KMS-11 (cell line): ENCODE data around the gene RIN1.

ENCODE experiments used
- H2AFZ ChIP-seq: fragments of 200-600 bp; sonication (generic); 2 replicates; pipeline ENCODE4 v1.6.1; 2016; ENCODE audit warnings: antibody characterized with exemption, mixed run types, low read depth
- H3K27ac ChIP-seq: fragments of 200-600 bp; sonication (generic); 2 replicates; pipeline ENCODE4 v1.6.1; 2016; ENCODE audit warnings: mild to moderate bottlenecking, mixed run types
- H3K27me3 ChIP-seq: fragments of 200-600 bp; sonication (generic); 2 replicates; pipeline ENCODE4 v1.6.1; 2017; ENCODE audit warnings: mild to moderate bottlenecking, low read depth, mixed run types, moderate library complexity; ENCODE audit not compliant: insufficient read depth
- H3K36me3 ChIP-seq: fragments of 200-600 bp; sonication (generic); 2 replicates; pipeline ENCODE4 v1.6.1; 2017; ENCODE audit warnings: mild to moderate bottlenecking, mixed run types; ENCODE audit not compliant: insufficient read depth
- H3K4me1 ChIP-seq: fragments of 200-600 bp; sonication (generic); 2 replicates; pipeline ENCODE4 v1.6.1; 2016; ENCODE audit warnings: mild to moderate bottlenecking, low read depth, mixed run types; ENCODE audit not compliant: poor library complexity, severe bottlenecking
- H3K4me2 ChIP-seq: fragments of 200-600 bp; sonication (generic); 2 replicates; pipeline ENCODE4 v1.7.0; 2016; ENCODE audit warnings: mild to moderate bottlenecking, mixed run types
- H3K4me3 ChIP-seq: fragments of 200-600 bp; sonication (generic); IDR thresholded peaks from 2 replicates; pipeline ENCODE4 v1.6.1; 2017; ENCODE audit warnings: low read depth, low read length, mixed read lengths; ENCODE audit not compliant: insufficient read depth
- H3K79me2 ChIP-seq: fragments of 200-600 bp; sonication (generic); 2 replicates; pipeline ENCODE4 v1.6.1; 2016; ENCODE audit warnings: low read depth, mixed run types; ENCODE audit not compliant: insufficient read depth
- H3K9ac ChIP-seq: fragments of 200-600 bp; sonication (generic); 2 replicates; pipeline ENCODE4 v1.6.1; 2016; ENCODE audit warnings: mild to moderate bottlenecking, mixed run types
- H4K20me1 ChIP-seq: fragments of 200-600 bp; sonication (generic); 2 replicates; pipeline ENCODE4 v1.6.1; 2016; ENCODE audit warnings: mild to moderate bottlenecking, mixed run types; ENCODE audit not compliant: insufficient read depth
- CTCF ChIP-seq: fragments of 200-600 bp; sonication (generic); conservative IDR thresholded peaks from 2 replicates; pipeline ENCODE4 v1.6.1; 2017; ENCODE audit warnings: low read depth, mild to moderate bottlenecking, antibody characterized with exemption, low read length, moderate library complexity, mixed read lengths

The RIN1 gene

DNA sequence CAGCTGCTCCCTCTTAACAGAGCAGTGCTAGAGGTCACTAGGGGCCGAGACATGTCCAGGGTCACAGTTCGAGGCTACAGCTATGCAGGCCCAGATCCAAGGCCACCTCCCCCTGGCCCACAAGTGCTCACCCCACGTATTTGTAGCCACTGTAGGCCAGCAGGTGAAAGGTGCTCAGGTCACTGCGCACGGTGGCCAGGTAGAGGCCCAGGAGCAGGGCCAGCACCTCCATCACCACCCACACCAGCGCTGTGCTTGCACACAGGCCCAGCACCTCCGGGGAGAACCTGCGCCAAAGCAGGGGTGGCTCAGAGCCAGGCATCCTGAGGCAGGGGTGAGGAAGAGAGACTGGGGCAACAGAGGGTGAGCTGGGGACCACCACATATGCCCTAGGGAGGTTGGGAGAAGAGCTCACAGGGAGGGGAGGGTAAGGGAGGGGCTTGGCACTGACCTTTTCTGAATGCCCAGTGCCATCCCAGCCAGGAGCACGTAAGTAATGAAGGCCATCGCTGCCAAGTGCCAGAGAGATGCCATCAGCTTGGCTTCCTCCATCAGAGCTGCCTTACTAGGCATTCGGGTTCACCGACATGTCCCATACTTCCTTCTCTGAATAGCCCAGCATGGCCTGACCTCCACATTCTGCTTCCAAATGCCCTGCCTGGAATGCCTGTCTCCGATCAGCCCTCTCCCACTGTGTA lies 50.8 kb downstream of the RIN1 start:
- Histone ChIP-seq H3K79me2 (peaks cover 8% of the 10 kb centered on the region; the same call in 1 of the 2 replicates), H3K9ac (no peak overlapping the region), H3K36me3 (no peaks in the 10 kb centered on the region), H3K27ac (no peak overlapping the region), H3K27me3 (no peaks in the 10 kb centered on the region), H3K4me3 (no peak overlapping the region), H2AFZ (no peak overlapping the region), H4K20me1 (no peaks in the 10 kb centered on the region), H3K4me1 (peaks cover 30% of the 10 kb centered on the region), H3K4me2 (no peak overlapping the region)
- no peak for TF ChIP-seq CTCF

GRCh38 chr11:66284526-66285078 lies 51.6 kb downstream of the RIN1 start:
- Histone ChIP-seq H4K20me1 (no peaks in the 10 kb centered on the region), H3K9ac (no peak overlapping the region), H3K4me2 (no peak overlapping the region), H3K79me2 (peaks cover 8% of the 10 kb centered on the region; the same call in 1 of the 2 replicates), H3K27ac (no peak overlapping the region), H3K4me1 (peaks cover 22% of the 10 kb centered on the region), H2AFZ (no peak overlapping the region), H3K27me3 (no peaks in the 10 kb centered on the region; the same call in 1 of the 2 replicates), H3K4me3 (no peak overlapping the region), H3K36me3 (no peaks in the 10 kb centered on the region)
- no peak for TF ChIP-seq CTCF

DNA sequence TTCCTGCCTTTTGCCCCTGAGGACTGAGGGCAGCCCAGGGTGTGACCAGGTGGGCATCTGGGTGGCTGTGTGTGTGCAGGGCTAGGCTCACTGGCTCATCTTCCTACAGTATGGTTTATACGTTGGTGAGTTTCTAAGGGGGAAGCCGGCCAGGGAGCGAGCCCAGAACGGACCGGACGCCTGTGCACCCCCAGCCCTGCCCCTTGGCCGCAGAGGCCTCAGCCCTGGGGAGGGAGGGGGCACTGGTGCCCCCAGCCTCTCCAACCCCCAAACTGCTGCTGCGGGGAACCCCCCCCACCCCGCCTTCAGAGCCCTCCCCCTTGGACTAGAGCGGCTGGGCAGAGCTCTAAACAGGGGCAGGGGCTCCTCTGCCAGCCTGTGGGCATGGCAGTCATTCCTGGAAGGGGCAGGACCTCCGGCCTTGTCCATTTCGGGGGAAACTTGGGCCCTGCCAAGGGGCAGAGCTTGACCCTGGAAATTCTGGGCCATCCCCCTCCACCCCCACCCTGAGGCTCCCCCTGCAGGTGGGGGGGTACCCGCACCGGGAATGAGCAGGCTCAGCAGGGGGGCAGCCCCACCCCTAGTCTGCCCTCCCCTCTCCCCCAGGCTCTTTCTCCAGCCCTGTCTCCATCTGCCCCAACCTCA lies 52.7 kb downstream of the RIN1 start:
- no peak overlapping the region for H3K9ac ChIP-seq
- no peaks in the 10 kb centered on the region for H3K36me3 ChIP-seq
- no peak overlapping the region; the same call in 1 of the 2 replicates for H3K4me2 ChIP-seq
- H3K4me1 ChIP-seq, result peaks cover 25% of the 10 kb centered on the region
- H4K20me1 ChIP-seq, result no peaks in the 10 kb centered on the region
- no peak overlapping the region for H3K27ac ChIP-seq
- H3K4me3 ChIP-seq, result no peak overlapping the region
- H3K79me2 ChIP-seq, result peaks cover 8% of the 10 kb centered on the region; the same call in 1 of the 2 replicates
- H3K27me3 ChIP-seq, result peaks cover 4% of the 10 kb centered on the region; the same call in 1 of the 2 replicates
- no peak overlapping the region for H2AFZ ChIP-seq
- no peak; the same call in 1 of the 2 replicates for TF ChIP-seq CTCF

DNA sequence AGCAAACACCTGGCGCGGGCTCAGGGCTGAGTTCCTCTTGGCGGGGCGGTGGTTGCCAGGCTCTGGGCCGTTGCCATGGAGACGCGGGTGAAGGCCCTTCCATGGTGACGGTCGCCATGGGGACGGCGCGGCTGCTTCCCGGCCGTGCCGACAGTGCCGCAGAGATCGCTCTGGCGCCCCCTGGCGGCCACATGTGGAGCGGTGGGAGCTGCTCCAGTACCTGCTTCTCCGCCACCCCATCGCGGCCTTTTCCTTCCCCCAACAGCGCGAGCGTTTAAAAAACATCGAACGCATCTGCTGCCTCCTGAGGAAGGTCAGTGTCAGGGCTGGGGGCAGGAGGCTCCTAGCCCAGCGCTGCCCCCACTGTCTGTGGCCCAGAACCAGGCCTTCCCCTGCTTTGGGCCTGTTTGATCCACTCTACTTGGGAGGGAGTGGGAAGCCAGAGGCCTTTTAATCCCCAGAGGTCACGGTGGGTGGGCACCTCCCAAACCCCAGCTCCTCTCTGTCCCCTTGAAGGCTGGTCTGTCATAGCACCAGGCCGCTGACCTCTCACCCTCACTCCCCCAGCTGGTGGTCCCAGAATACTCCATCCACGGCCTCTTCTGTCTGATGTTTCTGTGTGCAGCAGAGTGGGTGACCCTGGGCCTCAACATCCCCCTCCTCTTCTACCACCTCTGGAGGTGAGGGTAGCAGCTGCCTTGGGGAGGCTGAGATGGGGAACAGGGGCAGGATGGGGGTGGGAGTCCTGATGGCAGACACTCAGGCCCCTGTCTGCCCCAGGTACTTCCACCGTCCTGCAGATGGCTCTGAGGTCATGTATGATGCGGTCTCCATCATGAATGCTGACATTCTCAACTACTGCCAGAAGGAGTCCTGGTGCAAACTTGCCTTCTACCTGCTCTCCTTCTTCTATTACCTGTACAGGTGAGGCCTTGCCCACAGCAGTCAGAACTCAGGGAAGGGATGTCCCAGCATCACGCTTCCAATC lies 53.5 kb downstream of the RIN1 start:
- Histone ChIP-seq H3K4me1 (peaks cover 18% of the 10 kb centered on the region), H4K20me1 (no peaks in the 10 kb centered on the region), H3K36me3 (no peaks in the 10 kb centered on the region), H3K27me3 (peaks cover 4% of the 10 kb centered on the region; the same call in 1 of the 2 replicates), H3K9ac (no peak overlapping the region), H3K27ac (peak overlapping the region; percentile 47), H3K79me2 (peaks cover under 1% of the 10 kb centered on the region; the same call in 1 of the 2 replicates), H3K4me3 (no peak overlapping the region), H2AFZ (no peak overlapping the region; the same call in 1 of the 2 replicates), H3K4me2 (peak overlapping the region; percentile 64)
- TF ChIP-seq CTCF, result peak; percentile 86
